H1 (cell line): Measurements from ENCODE around the gene RAD51B.

Source experiments
- ASH2L ChIP-seq: fragments of 200-600, 300-600 bp; sonication (generic); IDR thresholded peaks from one replicate; pipeline ENCODE4 v1.7.1; 2017; ENCODE audit warnings: low read length
- CEBPB ChIP-seq: IDR thresholded peaks from 2 replicates; pipeline ENCODE4 v1.6.1; 2012; ENCODE audit warnings: low read depth, low read length
- CREB1 ChIP-seq: IDR thresholded peaks from 2 replicates; pipeline ENCODE4 v1.6.1; 2012; ENCODE audit warnings: inconsistent platforms
- CTCF ChIP-seq, 3 experiments: IDR thresholded peaks; 1 replicate in 2 of 3; 2 replicates in 1 of 3; pipeline versions ENCODE4 v1.5.1 to v1.6.1; 2011; ENCODE audit warnings: low read length in 3 of 3, mild to moderate bottlenecking in 3 of 3, inconsistent platforms in 2 of 3, low read depth in 1 of 3, moderate library complexity in 1 of 3; ENCODE audit not compliant: insufficient read depth in 1 of 3; ENCODE audit errors: control extremely low read depth in 1 of 3
- EGR1 ChIP-seq: IDR thresholded peaks from 2 replicates; pipeline ENCODE4 v1.6.1; 2011; ENCODE audit warnings: low read depth, low read length, borderline replicate concordance
- JUND ChIP-seq: IDR thresholded peaks from 2 replicates; pipeline ENCODE4 v1.6.1; 2011; ENCODE audit warnings: mild to moderate bottlenecking, improper control_type of control experiment, low read length
- POLR2A ChIP-seq, 2 experiments: IDR thresholded peaks; 1 replicate in 1 of 2; 2 replicates in 1 of 2; pipeline ENCODE4 v1.6.1; 2011; ENCODE audit warnings: low read depth in 2 of 2, low read length in 2 of 2, mild to moderate bottlenecking in 2 of 2; ENCODE audit errors: control extremely low read depth in 1 of 2
- POLR2AphosphoS5 ChIP-seq: IDR thresholded peaks from 2 replicates; pipeline ENCODE4 v1.6.1; 2011; ENCODE audit warnings: low read depth, low read length
- RAD21 ChIP-seq, 2 experiments: IDR thresholded peaks in 1 of 2; conservative IDR thresholded peaks in 1 of 2; 2 replicates each; pipeline ENCODE4 v1.6.1; 2011; ENCODE audit warnings: low read depth in 2 of 2, low read length in 2 of 2, improper control_type of control experiment in 1 of 2, inconsistent platforms in 1 of 2, mild to moderate bottlenecking in 1 of 2, moderate library complexity in 1 of 2
- TAF1 ChIP-seq: IDR thresholded peaks from 2 replicates; pipeline ENCODE4 v1.6.1; 2011; ENCODE audit warnings: mild to moderate bottlenecking, low read depth, low read length
- USF2 ChIP-seq: IDR thresholded peaks from 2 replicates; pipeline ENCODE4 v1.6.1; 2011; ENCODE audit warnings: low read length, improper control_type of control experiment
- TF ChIP-seq, protein P1 (sequence below): IDR thresholded peaks from 2 replicates; pipeline ENCODE4 v1.6.1; 2011; ENCODE audit warnings: low read depth, mild to moderate bottlenecking, low read length; ENCODE audit not compliant: insufficient read depth

GRCh38 chr14:68232300-68233055 is 412.9 kb downstream of the RAD51B start:
- TF ChIP-seq RAD21 (IDR thresholded peaks at IDR 0.05 in 1 of 2, conservative IDR thresholded peaks at IDR 0.05 in 1 of 2; ENCODE audit: low read depth in 2 of 2, low read length in 2 of 2) (no peak), EGR1 (no peak), ASH2L (no peak), JUND (no peak), CREB1 (no peak), POLR2A (IDR thresholded peaks at IDR 0.05; ENCODE audit: control extremely low read depth in 1 of 2, low read depth in 2 of 2, low read length in 2 of 2) (no peak), USF2 (no peak), CTCF (IDR thresholded peaks at IDR 0.05; ENCODE audit: control extremely low read depth in 1 of 3, insufficient read depth in 1 of 3, low read depth in 1 of 3, low read length in 3 of 3) (no peak), POLR2AphosphoS5 (no peak), CEBPB (no peak), TAF1 (no peak)
- TF ChIP-seq, protein P1, sequence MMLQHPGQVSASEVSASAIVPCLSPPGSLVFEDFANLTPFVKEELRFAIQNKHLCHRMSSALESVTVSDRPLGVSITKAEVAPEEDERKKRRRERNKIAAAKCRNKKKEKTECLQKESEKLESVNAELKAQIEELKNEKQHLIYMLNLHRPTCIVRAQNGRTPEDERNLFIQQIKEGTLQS = no peak
